ENCODE data around the gene CLEC20A. TPM values are rescaled to one million over a fixed set of nuclear protein-coding genes. Genes with fewer than 3 reads are reported as not detected.

The CLEC20A gene
- total and polyA plus RNA-seq, 9 of the 15 experiments (the other 6 are each of a cell fraction or from before 2014, with no cell fraction given): not detected

- TF ChIP-seq PRDM10 (IDR thresholded peaks at IDR 0.05; ENCODE audit: partially characterized antibody): peak; percentile 17
- no peak for TF ChIP-seq ZMIZ1 (IDR thresholded peaks at IDR 0.05; ENCODE audit: low read depth in 2 of 2, low read length in 2 of 2)
- TF ChIP-seq USF2 (CRISPR knock-in tag; IDR thresholded peaks at IDR 0.05): no peak
- TF ChIP-seq ZNF431 (CRISPR knock-in tag; IDR thresholded peaks at IDR 0.05): no peak
- no peak for TF ChIP-seq ZFP36 (IDR thresholded peaks at IDR 0.05; ENCODE audit: low read depth, low read length, partially characterized antibody)
- TF ChIP-seq TBP (optimal IDR thresholded peaks at IDR 0.05; ENCODE audit: low read depth, low read length): no peak
- TF ChIP-seq SRSF1 (IDR thresholded peaks at IDR 0.05; ENCODE audit: low read depth, low read length): no peak
- peak; percentile 67 for TF ChIP-seq GABPA (tag; conservative IDR thresholded peaks at IDR 0.05; ENCODE audit: low read depth)
- no peak for TF ChIP-seq TBL1XR1 (IDR thresholded peaks at IDR 0.05; ENCODE audit: low read length in 2 of 2)
- TF ChIP-seq PHB2 (IDR thresholded peaks at IDR 0.05; ENCODE audit: low read depth): no peak
- TF ChIP-seq ZNF57 (CRISPR knock-in tag; IDR thresholded peaks at IDR 0.05): no peak
- no peak for TF ChIP-seq PKNOX1 (IDR thresholded peaks at IDR 0.05)
- TF ChIP-seq C11orf30 (IDR thresholded peaks at IDR 0.05; ENCODE audit: low read depth): no peak
- TF ChIP-seq CLOCK (CRISPR knock-in tag; IDR thresholded peaks at IDR 0.05; ENCODE audit: borderline replicate concordance): no peak
- TF ChIP-seq PHF8 (IDR thresholded peaks at IDR 0.05; ENCODE audit: borderline replicate concordance, low read length): peak; percentile 7; the same call in 1 of the 2 replicates
Measured at GRCh38 chr1:178541829-178542553, 45.2 kb upstream of the CLEC20A start (continued).

Data from K562 (cell line).